ENCODE results near the gene RAP1GAP2. TPM values are rescaled to one million over a fixed set of nuclear protein-coding genes. Genes with fewer than 3 reads are reported as not detected.

The RAP1GAP2 gene
- total and polyA plus RNA-seq, 2 of the 8 experiments (the other 6 are each of a cell fraction or from before 2014, with no cell fraction given): 24.0 to 63.8 TPM

DNA sequence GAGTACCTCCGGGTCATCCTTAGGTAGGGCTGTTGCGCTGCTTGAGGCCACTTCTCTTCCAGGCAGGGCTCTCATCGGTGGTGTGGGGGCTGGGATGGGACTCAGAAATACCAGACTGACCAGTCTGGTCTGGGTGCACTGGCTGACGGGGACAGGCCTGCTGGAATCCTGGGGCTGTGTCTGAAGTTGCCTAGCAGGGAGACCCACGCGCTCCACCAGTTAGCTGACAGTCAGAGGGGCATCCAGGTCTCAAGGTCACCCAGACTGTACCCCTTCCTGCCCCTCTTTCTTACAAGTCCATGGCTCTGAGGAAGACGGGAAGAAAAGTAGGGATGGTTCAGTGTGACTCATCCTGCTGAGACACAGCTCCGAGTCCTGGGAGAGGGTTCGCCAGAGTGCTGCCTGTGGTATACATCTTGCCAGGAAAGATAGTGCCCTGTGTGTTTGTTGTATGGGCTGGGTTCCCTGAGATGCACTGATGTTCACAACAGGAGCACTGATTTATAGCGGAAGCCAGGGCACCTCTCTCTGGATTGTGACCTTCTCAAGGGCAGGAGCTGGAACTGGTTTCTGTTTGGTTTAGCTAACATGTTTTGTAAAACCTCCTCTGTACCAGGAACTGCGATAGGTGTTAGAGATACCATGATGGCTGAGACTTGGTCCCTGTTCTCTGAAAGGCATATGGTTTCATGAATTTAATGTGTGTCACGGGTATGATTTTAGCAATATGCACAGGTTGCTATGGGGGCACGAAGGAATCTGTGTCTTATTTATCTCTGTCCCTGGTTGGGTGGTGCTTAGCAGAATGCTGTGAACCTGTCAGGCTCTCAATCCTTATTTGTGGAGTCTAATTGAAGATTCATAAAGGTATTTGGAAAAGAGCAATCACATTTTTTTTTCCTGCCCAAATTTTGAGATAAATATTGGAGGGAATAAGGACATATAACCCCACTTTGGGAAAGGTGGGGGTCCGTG is 169.7 kb downstream of the RAP1GAP2 start (continued):
- TF ChIP-seq CHD7 (IDR thresholded peaks at IDR 0.05; ENCODE audit: insufficient replicate concordance, low read length) (no peak), KDM1A (IDR thresholded peaks at IDR 0.05; ENCODE audit: borderline replicate concordance, low read length) (no peak), NRF1 (IDR thresholded peaks at IDR 0.05; ENCODE audit: low read depth, low read length) (no peak)
